H1 (cell line): ENCODE results near the gene TRIM4. TPM values are rescaled to one million over a fixed set of nuclear protein-coding genes. Genes with fewer than 3 reads are reported as not detected.

Experiments used
- ASH2L ChIP-seq: fragments of 200-600, 300-600 bp; sonication (generic); IDR thresholded peaks from one replicate; pipeline ENCODE4 v1.7.1; 2017; ENCODE audit warnings: low read length
- BCL11A ChIP-seq, 2 experiments: IDR thresholded peaks; one replicate each; pipeline ENCODE4 v1.6.1; 2011; ENCODE audit warnings: low read depth in 2 of 2, low read length in 2 of 2, mild to moderate bottlenecking in 2 of 2
- CHD1 ChIP-seq: IDR thresholded peaks from 2 replicates; pipeline ENCODE4 v1.6.1; 2012; ENCODE audit warnings: low read depth, low read length, improper control_type of control experiment
- CREB1 ChIP-seq: IDR thresholded peaks from 2 replicates; pipeline ENCODE4 v1.6.1; 2012; ENCODE audit warnings: inconsistent platforms
- EGR1 ChIP-seq: IDR thresholded peaks from 2 replicates; pipeline ENCODE4 v1.6.1; 2011; ENCODE audit warnings: low read depth, low read length, borderline replicate concordance
- EP300 ChIP-seq, 2 experiments: IDR thresholded peaks; 1 replicate in 1 of 2; 2 replicates in 1 of 2; pipeline ENCODE4 v1.6.1; 2011 to 2012; ENCODE audit warnings: low read depth in 2 of 2, low read length in 2 of 2, mild to moderate bottlenecking in 2 of 2, borderline replicate concordance in 1 of 2, inconsistent platforms in 1 of 2, moderate library complexity in 1 of 2
- EZH2 ChIP-seq: fragments of 200-600 bp; sonication (generic); IDR thresholded peaks from 2 replicates; pipeline ENCODE4 v1.7.1; 2012; ENCODE audit warnings: low read depth, mild to moderate bottlenecking, moderate library complexity, low read length, inconsistent platforms; ENCODE audit not compliant: severe bottlenecking
- HDAC2 ChIP-seq, 2 experiments: fragments of 300-600 bp in 1 of 2; sonication (generic) in 1 of 2; IDR thresholded peaks; 2 replicates each; pipeline ENCODE4 v1.6.1; 2011 to 2012; ENCODE audit warnings: low read depth in 2 of 2, low read length in 2 of 2, mild to moderate bottlenecking in 2 of 2, moderate library complexity in 2 of 2, borderline replicate concordance in 1 of 2, inconsistent platforms in 1 of 2
- JUN ChIP-seq: IDR thresholded peaks from 2 replicates; pipeline ENCODE4 v1.6.1; 2011; ENCODE audit warnings: low read depth, mild to moderate bottlenecking, improper control_type of control experiment, low read length
- MAFK ChIP-seq: IDR thresholded peaks from 2 replicates; pipeline ENCODE4 v1.6.1; 2012; ENCODE audit warnings: low read depth, mild to moderate bottlenecking, improper control_type of control experiment, low read length
- PHF8 ChIP-seq: fragments of 200-600 bp; sonication (generic); conservative IDR thresholded peaks from 2 replicates; pipeline ENCODE4 v1.7.1; 2012; ENCODE audit warnings: low read depth, mild to moderate bottlenecking, inconsistent platforms, low read length, moderate library complexity
- POLR2A ChIP-seq, 2 experiments: IDR thresholded peaks; 1 replicate in 1 of 2; 2 replicates in 1 of 2; pipeline ENCODE4 v1.6.1; 2011; ENCODE audit warnings: low read depth in 2 of 2, low read length in 2 of 2, mild to moderate bottlenecking in 2 of 2; ENCODE audit errors: control extremely low read depth in 1 of 2
- POLR2AphosphoS5 ChIP-seq: IDR thresholded peaks from 2 replicates; pipeline ENCODE4 v1.6.1; 2011; ENCODE audit warnings: low read depth, low read length
- POU5F1 ChIP-seq: IDR thresholded peaks from 2 replicates; pipeline ENCODE4 v1.6.1; 2011; ENCODE audit warnings: low read depth, mild to moderate bottlenecking, low read length, moderate library complexity
- RBBP5 ChIP-seq: IDR thresholded peaks from 2 replicates; pipeline ENCODE4 v1.7.1; 2012; ENCODE audit warnings: low read depth, mild to moderate bottlenecking, inconsistent platforms, low read length, moderate library complexity, borderline replicate concordance
- SP2 ChIP-seq: IDR thresholded peaks from 2 replicates; pipeline ENCODE4 v1.6.1; 2012; ENCODE audit warnings: mild to moderate bottlenecking, low read length, inconsistent platforms
- TAF7 ChIP-seq: optimal IDR thresholded peaks from 2 replicates; pipeline ENCODE3; 2011; ENCODE audit warnings: low read depth, mild to moderate bottlenecking, inconsistent platforms, low read length, moderate library complexity, borderline replicate concordance
- polyA plus RNA-seq, 7 experiments: library from polyadenylated mRNA; depleted of rRNA in 3 of 7; stranded (reverse) in 5 of 7; unstranded in 2 of 7; fragments of >200 nt in 5 of 7; fragments of 200-250 nt in 2 of 7; gene quantifications; 1 replicate in 5 of 7; 2 replicates in 1 of 7; 4 replicates in 1 of 7; pipeline versions ENCODE4 v1.2.1 to v1.2.3, GENCODE V29; 2011 to 2013; ENCODE audit warnings: missing spikeins in 2 of 7, mixed read lengths in 2 of 7
- total RNA-seq: library from RNA; stranded (reverse); fragmentation: NEBNext Ultra II Directional; extraction: Animal tissue kit (Norgen Biotek cat#: 25700); gene quantifications from 2 replicates; pipeline ENCODE4 v1.2.1, GENCODE V29; 2021
- TF ChIP-seq, protein P1 (sequence below): IDR thresholded peaks from 2 replicates; pipeline ENCODE4 v1.6.1; 2011; ENCODE audit warnings: low read length, improper control_type of control experiment
- TF ChIP-seq, protein P2 (sequence below): IDR thresholded peaks from 2 replicates; pipeline ENCODE4 v1.6.1; 2012; ENCODE audit warnings: low read length, inconsistent platforms
- TF ChIP-seq, protein P3 (sequence below): IDR thresholded peaks from 2 replicates; pipeline ENCODE4 v1.6.1; 2012; ENCODE audit warnings: inconsistent platforms

The TRIM4 gene
- total and polyA plus RNA-seq, 2 of the 8 experiments (the other 6 are each of a cell fraction or from before 2014, with no cell fraction given) = 0.03 to 7.3 TPM

DNA sequence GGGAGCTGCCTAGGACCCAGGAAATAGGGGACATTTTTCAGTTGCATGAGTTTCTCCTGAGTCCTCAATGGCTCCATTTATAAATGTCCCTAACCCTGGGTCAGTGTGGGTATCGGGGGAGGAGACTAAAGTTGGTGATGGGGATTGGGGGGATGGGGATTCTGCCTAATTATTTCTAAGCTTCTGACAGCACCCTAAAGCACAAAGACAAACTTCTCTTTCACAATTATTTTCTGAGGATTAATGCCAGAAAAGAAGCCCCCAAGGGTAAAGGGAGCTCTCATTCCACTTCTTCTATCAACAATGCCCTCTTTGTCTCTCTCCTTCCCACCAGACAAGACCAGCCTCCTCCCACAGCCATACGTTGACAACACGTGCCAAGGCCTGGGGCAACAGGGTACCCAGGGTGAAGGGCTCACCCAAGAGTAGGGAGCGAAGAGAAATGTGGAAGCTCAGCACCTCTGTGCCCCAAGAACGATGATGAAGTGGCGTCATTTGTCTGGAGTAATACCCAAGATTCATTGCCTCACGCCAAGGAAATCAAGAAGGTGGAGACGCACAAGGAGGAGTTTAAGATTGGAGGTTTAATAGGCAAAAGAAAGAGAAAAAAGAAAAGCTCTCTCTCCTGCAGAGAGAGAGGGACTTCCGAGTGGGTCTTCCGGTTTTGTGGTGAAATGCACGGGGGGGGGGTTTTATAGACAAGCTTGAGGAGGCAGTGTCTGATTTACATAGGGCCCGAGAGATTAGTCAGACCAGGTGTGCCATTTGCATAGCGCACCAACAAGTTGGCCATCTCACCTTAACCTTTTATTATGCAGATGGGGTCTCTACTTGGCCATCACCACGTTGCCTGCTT is 24.5 kb upstream of the TRIM4 start (continued):
- TF ChIP-seq, protein P1, sequence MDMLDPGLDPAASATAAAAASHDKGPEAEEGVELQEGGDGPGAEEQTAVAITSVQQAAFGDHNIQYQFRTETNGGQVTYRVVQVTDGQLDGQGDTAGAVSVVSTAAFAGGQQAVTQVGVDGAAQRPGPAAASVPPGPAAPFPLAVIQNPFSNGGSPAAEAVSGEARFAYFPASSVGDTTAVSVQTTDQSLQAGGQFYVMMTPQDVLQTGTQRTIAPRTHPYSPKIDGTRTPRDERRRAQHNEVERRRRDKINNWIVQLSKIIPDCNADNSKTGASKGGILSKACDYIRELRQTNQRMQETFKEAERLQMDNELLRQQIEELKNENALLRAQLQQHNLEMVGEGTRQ = no peak
- TF ChIP-seq HDAC2 (IDR thresholded peaks at IDR 0.05; ENCODE audit: borderline replicate concordance in 1 of 2, low read depth in 2 of 2, low read length in 2 of 2) = 0 out of 4 replicates have a peak, but pooled peaks have one; percentile 23 to 69
- TF ChIP-seq JUN = no peak
- peak; percentile 51 to 59; a peak in 2 of 3 replicates for TF ChIP-seq POLR2A (IDR thresholded peaks at IDR 0.05; ENCODE audit: control extremely low read depth in 1 of 2, low read depth in 2 of 2, low read length in 2 of 2)
- TF ChIP-seq PHF8 = 0 out of 2 replicates have a peak, but pooled peaks have one; percentile 24
- no peak for TF ChIP-seq CHD1
- TF ChIP-seq ASH2L = peak; percentile 78
- TF ChIP-seq POLR2AphosphoS5 = no peak; the same call in none of the 2 replicates
- no peak for TF ChIP-seq EGR1
- peak; percentile 26; the same call in 1 of the 2 replicates for TF ChIP-seq RBBP5
- TF ChIP-seq MAFK = no peak
- TF ChIP-seq CREB1 = 0 out of 2 replicates have a peak, but pooled peaks have one; percentile 24
- peak in 1 of 2 experiments; percentile 90; a peak in 1 of 3 replicates for TF ChIP-seq EP300 (IDR thresholded peaks at IDR 0.05; ENCODE audit: borderline replicate concordance in 1 of 2, low read depth in 2 of 2, low read length in 2 of 2)
- TF ChIP-seq, protein P2, sequence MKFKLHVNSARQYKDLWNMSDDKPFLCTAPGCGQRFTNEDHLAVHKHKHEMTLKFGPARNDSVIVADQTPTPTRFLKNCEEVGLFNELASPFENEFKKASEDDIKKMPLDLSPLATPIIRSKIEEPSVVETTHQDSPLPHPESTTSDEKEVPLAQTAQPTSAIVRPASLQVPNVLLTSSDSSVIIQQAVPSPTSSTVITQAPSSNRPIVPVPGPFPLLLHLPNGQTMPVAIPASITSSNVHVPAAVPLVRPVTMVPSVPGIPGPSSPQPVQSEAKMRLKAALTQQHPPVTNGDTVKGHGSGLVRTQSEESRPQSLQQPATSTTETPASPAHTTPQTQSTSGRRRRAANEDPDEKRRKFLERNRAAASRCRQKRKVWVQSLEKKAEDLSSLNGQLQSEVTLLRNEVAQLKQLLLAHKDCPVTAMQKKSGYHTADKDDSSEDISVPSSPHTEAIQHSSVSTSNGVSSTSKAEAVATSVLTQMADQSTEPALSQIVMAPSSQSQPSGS = peak; percentile 63; the same call in 1 of the 2 replicates
- TF ChIP-seq BCL11A (IDR thresholded peaks at IDR 0.05; ENCODE audit: low read depth in 2 of 2, low read length in 2 of 2) = peak in 1 of 2 experiments; percentile 65
- peak; percentile 91; the same call in 1 of the 2 replicates for TF ChIP-seq POU5F1
- TF ChIP-seq, protein P3, sequence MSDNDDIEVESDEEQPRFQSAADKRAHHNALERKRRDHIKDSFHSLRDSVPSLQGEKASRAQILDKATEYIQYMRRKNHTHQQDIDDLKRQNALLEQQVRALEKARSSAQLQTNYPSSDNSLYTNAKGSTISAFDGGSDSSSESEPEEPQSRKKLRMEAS = peak; percentile 93
- no peak for TF ChIP-seq TAF7
- no peak for TF ChIP-seq SP2
- TF ChIP-seq EZH2 = no peak
